Common myeloid progenitor, CD34-positive (primary cell): ENCODE results near the gene KRT83.
A peak's percentile ranks its signal among the peaks of the same experiment; 100 is the strongest.
"Not testable (repeated sequence)": the region's sequence is repeated elsewhere in the genome, so short reads cannot be mapped to it uniquely, and the experiment has no call there.

ENCODE experiments used
- CTCF ChIA-PET: fragments of 350-600 bp; sonication (Branson Sonifier 250); formaldehyde crosslinking; loops from one replicate; lab custom pipeline; 2021; ENCODE audit warnings: antibody characterized with exemption; lab: Charles Lee
- POLR2A ChIA-PET: fragments of 350-600 bp; sonication (Branson Sonifier 250); formaldehyde crosslinking; loops from one replicate; lab custom pipeline; 2021; ENCODE audit warnings: antibody characterized with exemption; lab: Charles Lee
- DNase-seq, 3 donors: peaks; one replicate each; pipeline versions ENCODE4 v3.0.0 to v3.0.0-alpha.2; 2013
- H3K27ac ChIP-seq, 2 experiments: 1 replicate in 1 of 2; 2 replicates in 1 of 2; pipeline ENCODE4 v1.7.0; 2013; ENCODE audit warnings: inconsistent platforms in 2 of 2, low read length in 2 of 2, mild to moderate bottlenecking in 2 of 2, low read depth in 1 of 2, moderate library complexity in 1 of 2; ENCODE audit not compliant: severe bottlenecking in 2 of 2, insufficient read depth in 1 of 2, poor library complexity in 1 of 2
- H3K27me3 ChIP-seq, 5 experiments: replicated peaks in 2 of 5; 1 replicate in 3 of 5; 2 replicates in 2 of 5; pipeline versions ENCODE4 v1.6.1 to v1.7.0; 2013; ENCODE audit warnings: low read length in 4 of 5, mild to moderate bottlenecking in 2 of 5, moderate library complexity in 2 of 5, inconsistent platforms in 1 of 5; ENCODE audit not compliant: insufficient read depth in 5 of 5, control insufficient read depth in 4 of 5
- H3K36me3 ChIP-seq, 4 experiments: 1 replicate in 2 of 4; 2 replicates in 2 of 4; pipeline versions ENCODE4 v1.6.1 to v1.7.0; 2013; ENCODE audit warnings: low read length in 3 of 4, control low read depth in 1 of 4, mild to moderate bottlenecking in 1 of 4; ENCODE audit not compliant: control insufficient read depth in 4 of 4, insufficient read depth in 4 of 4
- H3K4me1 ChIP-seq, 4 experiments: 1 replicate in 3 of 4; 2 replicates in 1 of 4; pipeline versions ENCODE4 v1.6.1 to v1.7.1; 2013; ENCODE audit warnings: low read length in 3 of 4, mild to moderate bottlenecking in 3 of 4, control low read depth in 1 of 4, inconsistent platforms in 1 of 4, moderate library complexity in 1 of 4; ENCODE audit not compliant: control insufficient read depth in 4 of 4, insufficient read depth in 4 of 4; ENCODE audit errors: control extremely low read depth in 1 of 4
- H3K4me3 ChIP-seq, 7 experiments: 1 replicate in 4 of 7; 2 replicates in 3 of 7; pipeline versions ENCODE4 v1.5.1 to v1.7.0; 2013; ENCODE audit warnings: mild to moderate bottlenecking in 7 of 7, low read length in 6 of 7, moderate library complexity in 6 of 7, inconsistent platforms in 2 of 7, low read depth in 2 of 7, control low read depth in 1 of 7; ENCODE audit not compliant: insufficient read depth in 4 of 7, control insufficient read depth in 1 of 7; ENCODE audit errors: extremely low read depth in 1 of 7
- H3K9me3 ChIP-seq, 5 experiments: 1 replicate in 4 of 5; 2 replicates in 1 of 5; pipeline versions ENCODE4 v1.6.1 to v1.7.1; 2013; ENCODE audit warnings: low read length in 4 of 5, mild to moderate bottlenecking in 2 of 5, inconsistent platforms in 1 of 5, low read depth in 1 of 5, moderate library complexity in 1 of 5; ENCODE audit not compliant: control insufficient read depth in 4 of 5, insufficient read depth in 2 of 5; ENCODE audit errors: control extremely low read depth in 1 of 5
- WGBS: methylation state at CpG from one replicate; pipeline ENCODE4 v1.1.5; 2013; ENCODE audit not compliant: insufficient coverage; 5-methylcytosine and 5-hydroxymethylcytosine counted together

KRT83 gene

GRCh38 chr12:52302242-52302914 lies 18.8 kb downstream of the KRT83 start:
- DNase-seq, H3K27ac ChIP-seq, H3K4me3 ChIP-seq, H3K9me3 ChIP-seq, CTCF ChIA-PET, H3K36me3 ChIP-seq, POLR2A ChIA-PET: not testable (repeated sequence)
- WGBS: no CpG with 5 or more reads among the region's 5 CpGs
- Histone ChIP-seq H3K27me3 (peaks cover 0 to 12% (median 6%) of the 10 kb centered on the region in 5 experiments), H3K4me1 (peaks cover 0 to 15% (median 10%) of the 10 kb centered on the region in 4 experiments)

- H3K4me1 ChIP-seq: peaks cover 0 to 15% (median 10%) of the 10 kb centered on the region in 4 experiments
- DNase-seq, POLR2A ChIA-PET, H3K27me3 ChIP-seq, H3K4me3 ChIP-seq, H3K27ac ChIP-seq, H3K9me3 ChIP-seq, CTCF ChIA-PET, H3K36me3 ChIP-seq: not testable (repeated sequence)
- 94% methylated on average over 12 of the region's 31 CpGs for WGBS
These were observed 19.5 kb downstream of the KRT83 start for GRCh38 chr12:52301721-52302120.

- WGBS: 93% methylated on average over 8 of the region's 14 CpGs
- H3K27me3 ChIP-seq: peaks cover 0 to 2% (median 0%) of the 10 kb centered on the region in 5 experiments
- H3K27ac ChIP-seq: no peak overlapping the region
- no peaks in the 10 kb centered on the region for H3K9me3 ChIP-seq
- DNase-seq: no peak
- CTCF ChIA-PET: no interaction called here
- H3K4me1 ChIP-seq: peaks cover 0 to 15% (median 10%) of the 10 kb centered on the region in 4 experiments
- H3K36me3 ChIP-seq: no peaks in the 10 kb centered on the region
- H3K4me3 ChIP-seq: no peak overlapping the region
- POLR2A ChIA-PET: no interaction called here
These were observed 20.2 kb downstream of the KRT83 start for GRCh38 chr12:52300796-52301691.

GRCh38 chr12:52298677-52299190 lies 22.5 kb downstream of the KRT83 start:
- 83% methylated on average over 2 of the region's 4 CpGs for WGBS
- no peaks in the 10 kb centered on the region for H3K9me3 ChIP-seq
- CTCF ChIA-PET: interaction anchor here (1.0 to 2.5 kb wide), 2 partner anchors 8 to 18 kb away, joined by 3 to 10 read pairs; no protein-coding TSS in a partner anchor

GRCh38 chr12:52296572-52297215 lies 24.5 kb downstream of the KRT83 start:
- ChIA-PET CTCF (interaction anchor here (0.7 to 2.5 kb wide), 6 partner anchors 10 to 998 kb away, joined by 3 to 10 read pairs (median 4); no protein-coding TSS in a partner anchor), POLR2A (no interaction called here)
- Histone ChIP-seq H3K36me3 (no peaks in the 10 kb centered on the region), H3K27ac (no peak overlapping the region), H3K4me1 (peaks cover 0 to 10% (median 0%) of the 10 kb centered on the region in 4 experiments), H3K9me3 (no peaks in the 10 kb centered on the region), H3K4me3 (no peak overlapping the region), H3K27me3 (peaks cover 0 to 3% (median under 1%) of the 10 kb centered on the region in 5 experiments)
- WGBS: 94% methylated on average over 5 of the region's 5 CpGs
- DNase-seq: no peak

More at GRCh38 chr12:52298677-52299190, 22.5 kb downstream of the KRT83 start:
- DNase-seq: no peak
- no peaks in the 10 kb centered on the region for H3K27me3 ChIP-seq
- H3K4me1 ChIP-seq: peaks cover 0 to 10% (median 0%) of the 10 kb centered on the region in 4 experiments
- no peak overlapping the region for H3K4me3 ChIP-seq
- POLR2A ChIA-PET: no interaction called here
- H3K27ac ChIP-seq: no peak overlapping the region
- no peaks in the 10 kb centered on the region for H3K36me3 ChIP-seq

GRCh38 chr12:52295663-52296062 lies 25.5 kb downstream of the KRT83 start:
- peak in 2 of 3 donors; percentile 47 to 57 for DNase-seq
- CTCF ChIA-PET: interaction anchor here (0.7 to 5.0 kb wide), 9 partner anchors 10 to 130 kb away, joined by 3 to 32 read pairs (median 4); no protein-coding TSS in a partner anchor
- 93% methylated on average over 1 of the region's 1 CpG for WGBS

More at GRCh38 chr12:52295663-52296062, 25.5 kb downstream of the KRT83 start:
- Histone ChIP-seq H3K4me3 (no peak overlapping the region), H3K9me3 (no peaks in the 10 kb centered on the region), H3K27me3 (peaks cover 0 to 8% (median 2%) of the 10 kb centered on the region in 5 experiments), H3K36me3 (no peaks in the 10 kb centered on the region), H3K4me1 (peaks cover 0 to 10% (median 0%) of the 10 kb centered on the region in 4 experiments), H3K27ac (no peak overlapping the region)
- POLR2A ChIA-PET: no interaction called here
